Ureter (tissue), 1 donor: ENCODE results near the gene IL1A. TPM values are rescaled to one million over a fixed set of nuclear protein-coding genes. Genes with fewer than 3 reads are reported as not detected.

Experiments
- DNase-seq: peaks from one replicate; pipeline ENCODE4 v3.0.0-alpha.2; 2020; ENCODE audit warnings: low spot score
- total RNA-seq: library from RNA; stranded (reverse); gene quantifications from one replicate; pipeline ENCODE4 v1.2.4, GENCODE V29; 2023
- donor health status: DM: yes; HTN: yes; CAD: no.

Gene IL1A
- total RNA-seq, 1 donor from 2014 or later = 5.9 TPM

GRCh38 chr2:112764071-112765044 is 19.9 kb downstream of the IL1A start, which contains the start of gene CKAP2L:
Gene CKAP2L (minus strand): TSS chr2:112764609. CDS start chr2:112764598, 11 bp downstream.
- peak; percentile 97 for DNase-seq

GRCh38 chr2:112762276-112762675 is 22.0 kb downstream of the IL1A start:
- DNase-seq = no peak

GRCh38 chr2:112760149-112760548 is 24.1 kb downstream of the IL1A start:
- DNase-seq = no peak

GRCh38 chr2:112758711-112759110 is 25.6 kb downstream of the IL1A start:
- DNase-seq = no peak

- DNase-seq = no peak
Measured at GRCh38 chr2:112757265-112757664, 27.0 kb downstream of the IL1A start.

GRCh38 chr2:112756207-112756606 is 28.1 kb downstream of the IL1A start:
- DNase-seq = no peak

GRCh38 chr2:112755444-112755843 is 28.8 kb downstream of the IL1A start:
- DNase-seq = no peak

GRCh38 chr2:112754564-112754963 is 29.7 kb downstream of the IL1A start:
- DNase-seq = no peak

GRCh38 chr2:112752667-112753066 is 31.6 kb downstream of the IL1A start:
- DNase-seq = no peak

- no peak for DNase-seq
Measured at GRCh38 chr2:112751451-112752197, 32.7 kb downstream of the IL1A start.

GRCh38 chr2:112750560-112750843 is 33.8 kb downstream of the IL1A start:
- DNase-seq = no peak

GRCh38 chr2:112749755-112750559 is 34.3 kb downstream of the IL1A start:
- peak; percentile 83 for DNase-seq

GRCh38 chr2:112740527-112740926 is 43.8 kb downstream of the IL1A start:
- DNase-seq = no peak

GRCh38 chr2:112737542-112738232 is 46.6 kb downstream of the IL1A start:
- DNase-seq = no peak

- DNase-seq = no peak
Measured at GRCh38 chr2:112733871-112734270, 50.4 kb downstream of the IL1A start.

GRCh38 chr2:112733456-112733855 is 50.8 kb downstream of the IL1A start:
- DNase-seq = no peak

GRCh38 chr2:112731479-112731878 is 52.8 kb downstream of the IL1A start:
- DNase-seq = no peak

GRCh38 chr2:112730791-112731190 is 53.5 kb downstream of the IL1A start:
- no peak for DNase-seq

GRCh38 chr2:112730216-112730615 is 54.1 kb downstream of the IL1A start:
- DNase-seq = no peak

GRCh38 chr2:112728378-112729175 is 55.7 kb downstream of the IL1A start:
- DNase-seq = no peak

GRCh38 chr2:112728029-112728362 is 56.3 kb downstream of the IL1A start:
- no peak for DNase-seq
